ENCODE data around the gene ACTG1. TPM values are rescaled to one million over a fixed set of nuclear protein-coding genes. Genes with fewer than 3 reads are reported as not detected.

Gene ACTG1
- total RNA-seq, 3 donors from 2014 or later: 1,922 to 4,060 (median 3,184) TPM

GRCh38 chr17:81460856-81461460 lies 51.6 kb downstream of the ACTG1 start:
- DNase-seq (no peak), ATAC-seq (peak; percentile 14)
- H3K4me1 ChIP-seq (ENCODE audit: low read depth): no peaks in the 10 kb centered on the region
- intact Hi-C loops (cut with DNase I, micrococcal nuclease): no loop called here
- H3K9me3 ChIP-seq: no peaks in the 10 kb centered on the region
- H3K4me3 ChIP-seq: no peak overlapping the region
- TF ChIP-seq CTCF (IDR thresholded peaks at IDR 0.05): no peak
- no peaks in the 10 kb centered on the region for H3K36me3 ChIP-seq (ENCODE audit: low read depth)

Other genes starting within 250 kb of the ACTG1 start
- gene SLC38A10, start 217.5 kb downstream of the ACTG1 start, total RNA-seq: 10 to 100 TPM; 77.0 to 95.3 (median 94.0) TPM
- 10 to 100 TPM; 14.0 to 27.4 (median 16.5) TPM for gene BAHCC1, start 117.3 kb downstream of the ACTG1 start, total RNA-seq
- 1 to 10 TPM; 1.6 to 4.0 (median 2.5) TPM for gene FSCN2, start 15.6 kb upstream of the ACTG1 start, total RNA-seq
- 10 to 100 TPM; 23.2 to 28.9 (median 25.0) TPM for gene FAAP100, start 39.6 kb upstream of the ACTG1 start, total RNA-seq
- gene NPLOC4, start 124.3 kb upstream of the ACTG1 start, total RNA-seq: 10 to 100 TPM; 78.4 to 89.5 (median 78.6) TPM
- gene TSPAN10, start 124.4 kb upstream of the ACTG1 start, total RNA-seq: under 1 TPM; 0.27 to 0.47 (median 0.41) TPM
- 1 to 10 TPM in 1 of 3 donors, under 1 TPM in 1, not detected in 1; 0.39 to 1.2 TPM for gene PDE6G, start 143.7 kb upstream of the ACTG1 start, total RNA-seq
- gene OXLD1, start 153.8 kb upstream of the ACTG1 start, total RNA-seq: 10 to 100 TPM; 26.3 to 27.5 (median 26.8) TPM
- gene CCDC137, start 153.9 kb upstream of the ACTG1 start, total RNA-seq: 10 to 100 TPM; 15.5 to 19.6 (median 15.6) TPM
- 10 to 100 TPM; 14.0 to 27.6 (median 26.1) TPM for gene ARL16, start 171.0 kb upstream of the ACTG1 start, total RNA-seq
- gene HGS, start 171.2 kb upstream of the ACTG1 start, total RNA-seq: 100 to 1,000 TPM in 2 of 3 donors, 10 to 100 TPM in 1; 91.4 to 126 (median 102) TPM
- gene MRPL12, start 190.6 kb upstream of the ACTG1 start, total RNA-seq: 100 to 1,000 TPM in 2 of 3 donors, 10 to 100 TPM in 1; 69.0 to 109 (median 108) TPM
- 10 to 100 TPM; 22.9 to 61.6 (median 57.6) TPM for gene SLC25A10, start 199.5 kb upstream of the ACTG1 start, total RNA-seq